A549 (cell line): ENCODE results near the gene CRTC3. TPM values are rescaled to one million over a fixed set of nuclear protein-coding genes. Genes with fewer than 3 reads are reported as not detected.
"Not testable (repeated sequence)": the region's sequence is repeated elsewhere in the genome, so short reads cannot be mapped to it uniquely, and the experiment has no call there.

ENCODE experiments used
- ATAC-seq, 2 experiments: fragments of 200-7000 bp in 1 of 2; fragments of >200 bp in 1 of 2; cut with Nextera tagmentation in 1 of 2; cut with Tn5 transposase in 1 of 2; 3 replicates each; pipeline versions ENCODE4 v1.8.0 to v1.9.1; 2018 to 2020; ENCODE audit warnings: mild to moderate bottlenecking in 1 of 2, moderate library complexity in 1 of 2
- CTCF ChIA-PET: fragments of 300-600 bp; sonication (Branson Sonifier 250); formaldehyde crosslinking; extraction: SDS; loops from one replicate; lab custom pipeline; 2021; ENCODE audit warnings: antibody characterized with exemption, inconsistent platforms; lab: Yijun Ruan, JAX
- POLR2A ChIA-PET: fragments of 350-600 bp; formaldehyde crosslinking; extraction: SDS; loops from one replicate; lab custom pipeline; 2021; ENCODE audit warnings: antibody characterized with exemption, inconsistent platforms; lab: Yijun Ruan, JAX
- DNase-seq, 2 experiments: peaks; one replicate each; pipeline versions ENCODE4 v3.0.0 to v3.0.0-alpha.2; 2011 to 2016; ENCODE audit warnings: low read depth in 1 of 2, low spot score in 1 of 2
- FAIRE-seq: peaks from 2 replicates; lab custom pipeline; 2011; peaks lifted over from hg19 to GRCh38; lab: Jason Lieb, UNC
- H3K27ac ChIP-seq, 2 experiments: fragments of >200 bp; sonication (Bioruptor Twin); formaldehyde crosslinking; 3 replicates each; pipeline ENCODE4 v1.5.1; 2016 to 2017
- H3K4me1 ChIP-seq: fragments of >200 bp; sonication (Bioruptor Twin); formaldehyde crosslinking; 3 replicates; pipeline ENCODE4 v1.6.1; 2016
- H3K4me2 ChIP-seq: fragments of >200 bp; sonication (Bioruptor Twin); formaldehyde crosslinking; 3 replicates; pipeline ENCODE4 v1.6.1; 2016
- H3K4me3 ChIP-seq: fragments of >200 bp; sonication (Bioruptor Twin); formaldehyde crosslinking; 3 replicates; pipeline ENCODE4 v1.5.1; 2016
- H3K9me3 ChIP-seq: fragments of >200 bp; sonication (Bioruptor Twin); formaldehyde crosslinking; 3 replicates; pipeline ENCODE4 v1.6.1; 2016
- GATA3 ChIP-seq: IDR thresholded peaks from 2 replicates; pipeline ENCODE4 v1.6.1; 2012; ENCODE audit warnings: borderline replicate concordance
- HES2 ChIP-seq: fragments of >200 bp; sonication (Bioruptor Twin); formaldehyde crosslinking; IDR thresholded peaks from 2 replicates; pipeline ENCODE4 v1.6.1; 2016
- HEYL ChIP-seq: fragments of 250-450 bp; sonication (Bioruptor Pico); IDR thresholded peaks from 2 replicates; pipeline ENCODE4 v1.8.0; 2021; ENCODE audit warnings: mild to moderate bottlenecking, moderate library complexity
- KDM5A ChIP-seq: fragments of 200-600 bp; sonication (generic); IDR thresholded peaks from 2 replicates; pipeline ENCODE4 v1.6.1; 2016; ENCODE audit warnings: antibody characterized with exemption, mild to moderate bottlenecking
- MAFK ChIP-seq: fragments of 450-650 bp; IDR thresholded peaks from 2 replicates; pipeline ENCODE4 v1.6.1; 2014; ENCODE audit not compliant: partially characterized antibody
- NFE2L2 ChIP-seq: fragments of 150-350 bp; conservative IDR thresholded peaks from 2 replicates; pipeline ENCODE4 v1.6.1; 2014; ENCODE audit warnings: low read length
- PBX3 ChIP-seq: IDR thresholded peaks from 2 replicates; pipeline ENCODE4 v1.6.1; 2012
- RAD21 ChIP-seq, 2 experiments: fragments of >200 bp in 1 of 2; sonication (Bioruptor Twin) in 1 of 2; formaldehyde crosslinking in 1 of 2; IDR thresholded peaks in 1 of 2; conservative IDR thresholded peaks in 1 of 2; 2 replicates in 1 of 2; 3 replicates in 1 of 2; pipeline ENCODE4 v1.6.1; 2012 to 2018; ENCODE audit warnings: inconsistent platforms in 1 of 2
- RNF2 ChIP-seq: fragments of 200-600 bp; sonication (generic); IDR thresholded peaks from 2 replicates; pipeline ENCODE4 v1.6.1; 2016; ENCODE audit warnings: low read depth, mild to moderate bottlenecking, antibody characterized with exemption, moderate library complexity, borderline replicate concordance
- SMC3 ChIP-seq: fragments of >200 bp; sonication (Bioruptor Twin); formaldehyde crosslinking; IDR thresholded peaks from 3 replicates; pipeline ENCODE4 v1.6.1; 2018; ENCODE audit warnings: inconsistent platforms
- TFCP2L1 ChIP-seq: fragments of 250-450 bp; sonication (Bioruptor Pico); IDR thresholded peaks from 2 replicates; pipeline ENCODE4 v1.5.0; 2021; ENCODE audit warnings: mild to moderate bottlenecking
- TP53 ChIP-seq: fragments of 250-450 bp; sonication (Bioruptor Pico); IDR thresholded peaks from 2 replicates; pipeline ENCODE4 v1.5.0; 2021; ENCODE audit warnings: mild to moderate bottlenecking, moderate library complexity
- WGBS: methylation state at CpG from one replicate; pipeline ENCODE4 v1.1.6; 2017; ENCODE audit errors: missing lambda C conversion rate; 5-methylcytosine and 5-hydroxymethylcytosine counted together
- polyA plus RNA-seq, 4 experiments: library from polyadenylated mRNA; depleted of rRNA in 3 of 4; stranded (reverse); fragments of >200 nt; fragmentation: RNase III in 1 of 4; extraction: RNeasy Plus Mini Kit Qiagen cat#74134 plus additional on column Dnase treatment in 1 of 4; gene quantifications; 2 replicates in 3 of 4; 3 replicates in 1 of 4; pipeline ENCODE4 v1.2.3, GENCODE V29; 2011 to 2017

CRTC3 gene
- polyA plus RNA-seq, 2 of the 4 experiments (the other 2 are of a cell fraction) = 17.5 to 30.5 TPM

DNA sequence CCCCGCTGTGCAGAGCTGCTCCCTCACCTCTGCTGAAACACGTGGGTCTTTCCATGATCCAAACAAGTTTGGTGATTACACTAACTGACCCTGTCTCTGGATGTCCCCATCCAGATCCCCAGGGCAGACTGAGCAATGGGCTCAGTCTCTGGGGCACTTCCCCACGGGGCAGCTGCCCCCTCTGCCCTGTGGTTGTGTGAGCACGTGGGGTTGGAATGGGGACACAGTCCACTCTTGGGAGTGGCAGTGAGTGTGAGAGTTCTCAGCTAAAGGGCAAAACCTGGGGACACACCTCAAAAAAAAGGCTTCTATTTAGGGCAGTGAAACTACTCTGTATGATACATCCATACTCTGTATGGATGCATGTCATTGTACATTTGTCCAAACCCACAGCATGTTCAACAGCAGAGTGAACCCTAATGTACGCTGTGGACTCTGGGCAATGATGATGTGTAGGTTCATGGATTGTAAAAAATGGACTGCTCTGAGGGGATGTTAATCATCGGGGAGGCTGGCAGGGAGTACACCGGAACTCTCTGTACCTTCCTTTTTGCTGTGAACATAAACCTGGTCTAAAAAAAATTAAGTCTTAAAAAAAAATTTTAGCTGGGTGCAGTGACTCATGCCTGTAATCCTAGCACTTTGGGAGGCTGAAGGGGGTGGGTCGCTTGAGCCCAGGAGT lies 137.5 kb downstream of the CRTC3 start (continued):
- no peak for TF ChIP-seq PBX3
- TF ChIP-seq KDM5A = no peak
- no peak for TF ChIP-seq MAFK
- TF ChIP-seq, all 56 proteins: peak for 0

DNA sequence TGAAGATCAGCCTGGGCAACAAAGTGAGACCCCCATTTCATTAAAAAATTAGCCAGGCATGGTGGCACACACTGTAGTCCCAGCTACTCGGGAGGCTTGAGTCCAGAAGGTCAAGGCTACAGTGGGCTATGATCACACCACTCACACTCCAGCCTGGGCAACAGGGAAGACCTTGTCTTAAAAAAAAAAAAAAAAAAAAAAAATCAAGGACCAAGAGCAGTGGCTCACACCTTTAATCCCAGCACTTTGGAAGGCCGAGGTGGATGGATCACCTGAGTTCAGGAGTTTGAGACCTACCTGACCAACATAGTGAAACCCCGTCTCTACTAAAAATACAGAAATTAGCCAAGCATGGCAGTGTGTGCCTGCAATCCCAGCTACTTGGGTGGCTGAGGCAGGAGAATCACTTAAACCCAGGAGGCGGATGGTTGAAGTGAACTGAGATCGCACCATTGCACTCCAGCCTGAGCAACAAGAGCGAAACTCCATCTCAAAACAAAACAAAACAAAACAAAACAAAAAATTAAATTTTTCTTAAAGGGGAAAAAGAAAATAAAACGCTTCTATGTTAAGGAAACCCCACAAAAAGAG lies 138.1 kb downstream of the CRTC3 start:
- H3K27ac ChIP-seq, DNase-seq, POLR2A ChIA-PET, H3K9me3 ChIP-seq, H3K4me1 ChIP-seq, H3K4me2 ChIP-seq, H3K4me3 ChIP-seq, FAIRE-seq, ATAC-seq: not testable (repeated sequence)
- 69% methylated on average over 7 of the region's 7 CpGs for WGBS
- CTCF ChIA-PET = interaction anchor here (0.7 to 1.4 kb wide), 4 partner anchors 9 to 766 kb away, joined by 3 to 4 read pairs (median 4); no protein-coding TSS in a partner anchor

GRCh38 chr15:90670631-90671030 lies 140.9 kb downstream of the CRTC3 start:
- H3K4me2 ChIP-seq, ATAC-seq, H3K4me3 ChIP-seq, FAIRE-seq, POLR2A ChIA-PET, DNase-seq, H3K4me1 ChIP-seq, H3K9me3 ChIP-seq, H3K27ac ChIP-seq: not testable (repeated sequence)
- CTCF ChIA-PET = interaction anchor here (0.8 to 3.4 kb wide), 5 partner anchors 17 to 350 kb away, joined by 3 to 25 read pairs (median 3); no protein-coding TSS in a partner anchor
- 85% methylated on average over 8 of the region's 8 CpGs for WGBS

DNA sequence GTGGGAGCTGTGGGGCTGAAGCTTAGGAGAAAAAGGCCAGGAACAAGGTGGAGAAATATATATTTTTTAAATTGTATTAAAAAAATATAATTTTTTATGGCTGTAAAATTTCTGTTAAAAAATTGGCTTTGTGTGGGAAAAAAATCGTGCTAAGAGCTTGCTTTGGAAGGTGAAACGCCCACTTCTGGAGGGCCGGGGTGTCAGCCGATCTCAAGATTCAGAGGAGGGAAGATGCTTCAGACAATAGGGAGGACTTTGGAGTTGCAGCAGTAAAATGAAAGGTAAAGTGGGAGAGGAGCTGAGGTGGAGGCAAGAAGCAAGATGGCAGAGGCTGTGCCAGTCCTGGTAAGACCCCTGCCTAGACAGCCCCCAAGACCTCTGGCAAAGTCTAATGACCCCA lies 141.5 kb downstream of the CRTC3 start:
- H3K9me3 ChIP-seq = no peaks in the 10 kb centered on the region
- 0 out of 3 replicates have a peak, but pooled peaks cover 9% of the 10 kb centered on the region for H3K4me1 ChIP-seq
- DNase-seq (no peak), ATAC-seq (no peak), FAIRE-seq (no peak)
- WGBS = 69% methylated on average over 4 of the region's 4 CpGs
- no peak overlapping the region for H3K4me2 ChIP-seq
- ChIA-PET POLR2A (no interaction called here), CTCF (interaction anchor here (0.8 to 3.4 kb wide), 4 partner anchors 23 to 224 kb away, joined by 3 to 25 read pairs (median 5); no protein-coding TSS in a partner anchor)
- no peak overlapping the region for H3K4me3 ChIP-seq
- H3K27ac ChIP-seq = no peak overlapping the region
- TF ChIP-seq RNF2 (no peak), RAD21 (conservative IDR thresholded peaks at IDR 0.05 in 1 of 2, IDR thresholded peaks at IDR 0.05 in 1 of 2) (no peak), SMC3 (no peak), GATA3 (no peak), HES2 (no peak), HEYL (no peak), NFE2L2 (no peak), TFCP2L1 (CRISPR knock-in tag) (no peak), TP53 (CRISPR knock-in tag) (no peak)

DNA sequence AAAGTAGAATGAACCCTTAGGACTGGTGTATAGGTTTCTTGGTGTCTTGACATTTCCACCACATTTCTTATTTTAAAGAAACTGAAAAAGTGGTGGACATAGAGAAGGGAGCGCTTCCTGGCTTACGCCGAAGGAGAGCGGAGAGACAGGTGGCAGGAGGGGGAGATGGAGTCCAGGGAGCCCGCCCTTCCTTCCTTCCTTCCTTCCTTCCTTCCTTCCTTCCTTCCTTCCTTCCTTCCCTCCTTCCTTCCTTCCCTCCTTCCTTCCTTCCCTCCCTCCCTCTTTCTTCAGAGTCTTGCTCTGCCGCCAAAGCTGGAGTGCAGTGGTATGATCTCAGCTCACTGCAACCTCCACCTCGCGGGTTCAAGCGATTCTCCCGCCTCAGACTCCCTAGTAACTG lies 143.6 kb downstream of the CRTC3 start:
- H3K4me3 ChIP-seq, ATAC-seq, H3K4me1 ChIP-seq, FAIRE-seq, H3K27ac ChIP-seq, H3K9me3 ChIP-seq, POLR2A ChIA-PET, H3K4me2 ChIP-seq, DNase-seq: not testable (repeated sequence)
- CTCF ChIA-PET = interaction anchor here (0.7 kb wide), 1 partner anchor 258 kb away, joined by 3 read pairs; no protein-coding TSS in a partner anchor
- 89% methylated on average over 10 of the region's 10 CpGs for WGBS
